ENCODE data around the gene CKS2.

DNA sequence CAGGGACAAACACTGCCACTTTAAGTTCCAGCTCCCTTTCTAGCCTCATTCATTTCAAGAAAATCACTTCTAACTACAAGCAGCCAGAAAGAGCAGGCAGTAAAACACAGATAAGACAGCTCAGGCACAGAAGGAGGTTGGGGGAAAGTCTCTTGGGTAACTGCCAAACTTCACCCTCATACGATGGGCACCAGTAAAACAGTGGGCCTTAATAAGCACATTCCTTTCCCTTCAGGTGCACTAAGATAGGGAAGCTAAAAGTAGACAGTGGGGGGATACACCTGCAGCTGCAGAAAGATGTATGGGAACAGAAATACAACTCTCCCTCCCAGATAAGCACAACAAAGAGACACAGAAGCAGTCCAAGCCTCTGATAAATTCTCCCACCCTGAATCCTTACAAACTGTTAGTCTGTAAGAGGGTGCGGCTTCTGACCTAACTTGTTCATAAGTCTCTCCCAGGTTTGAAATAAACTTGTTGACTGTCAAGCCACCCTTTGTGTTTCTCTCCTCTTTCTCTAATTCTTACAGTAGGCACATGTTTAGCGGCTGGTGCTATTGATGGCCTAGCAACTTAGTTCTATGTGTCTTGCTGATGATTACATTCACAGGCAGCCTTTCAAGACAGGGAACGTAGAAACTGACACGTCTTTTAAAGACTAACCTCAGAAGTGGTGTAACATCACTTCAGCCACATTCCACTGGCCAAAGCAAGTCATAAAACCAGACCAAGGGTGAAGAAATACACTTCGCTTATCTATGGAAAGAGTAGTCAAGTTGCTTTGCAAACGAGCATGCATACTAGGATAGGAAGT, 6.8 kb upstream of the CKS2 start:
- TF ChIP-seq, protein P1, sequence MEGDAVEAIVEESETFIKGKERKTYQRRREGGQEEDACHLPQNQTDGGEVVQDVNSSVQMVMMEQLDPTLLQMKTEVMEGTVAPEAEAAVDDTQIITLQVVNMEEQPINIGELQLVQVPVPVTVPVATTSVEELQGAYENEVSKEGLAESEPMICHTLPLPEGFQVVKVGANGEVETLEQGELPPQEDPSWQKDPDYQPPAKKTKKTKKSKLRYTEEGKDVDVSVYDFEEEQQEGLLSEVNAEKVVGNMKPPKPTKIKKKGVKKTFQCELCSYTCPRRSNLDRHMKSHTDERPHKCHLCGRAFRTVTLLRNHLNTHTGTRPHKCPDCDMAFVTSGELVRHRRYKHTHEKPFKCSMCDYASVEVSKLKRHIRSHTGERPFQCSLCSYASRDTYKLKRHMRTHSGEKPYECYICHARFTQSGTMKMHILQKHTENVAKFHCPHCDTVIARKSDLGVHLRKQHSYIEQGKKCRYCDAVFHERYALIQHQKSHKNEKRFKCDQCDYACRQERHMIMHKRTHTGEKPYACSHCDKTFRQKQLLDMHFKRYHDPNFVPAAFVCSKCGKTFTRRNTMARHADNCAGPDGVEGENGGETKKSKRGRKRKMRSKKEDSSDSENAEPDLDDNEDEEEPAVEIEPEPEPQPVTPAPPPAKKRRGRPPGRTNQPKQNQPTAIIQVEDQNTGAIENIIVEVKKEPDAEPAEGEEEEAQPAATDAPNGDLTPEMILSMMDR (IDR thresholded peaks at IDR 0.05; ENCODE audit: borderline replicate concordance, extremely low read depth, low read length, poor library complexity, severe bottlenecking), result no peak
- no peak for TF ChIP-seq EZH2 (IDR thresholded peaks at IDR 0.05; ENCODE audit: borderline replicate concordance, low read depth, low read length, severe bottlenecking)
